A549 (cell line): ENCODE measurements around the gene IDUA. TPM values are rescaled to one million over a fixed set of nuclear protein-coding genes. Genes with fewer than 3 reads are reported as not detected.
"Not testable (repeated sequence)": the region's sequence is repeated elsewhere in the genome, so short reads cannot be mapped to it uniquely, and the experiment has no call there.

ENCODE experiments used
- ATAC-seq, 2 experiments: fragments of 200-7000 bp in 1 of 2; fragments of >200 bp in 1 of 2; cut with Nextera tagmentation in 1 of 2; cut with Tn5 transposase in 1 of 2; 3 replicates each; pipeline versions ENCODE4 v1.8.0 to v1.9.1; 2018 to 2020; ENCODE audit warnings: mild to moderate bottlenecking in 1 of 2, moderate library complexity in 1 of 2
- CTCF ChIA-PET: fragments of 300-600 bp; sonication (Branson Sonifier 250); formaldehyde crosslinking; extraction: SDS; loops from one replicate; lab custom pipeline; 2021; ENCODE audit warnings: antibody characterized with exemption, inconsistent platforms; lab: Yijun Ruan, JAX
- POLR2A ChIA-PET: fragments of 350-600 bp; formaldehyde crosslinking; extraction: SDS; loops from one replicate; lab custom pipeline; 2021; ENCODE audit warnings: antibody characterized with exemption, inconsistent platforms; lab: Yijun Ruan, JAX
- DNase-seq, 2 experiments: peaks; one replicate each; pipeline versions ENCODE4 v3.0.0 to v3.0.0-alpha.2; 2011 to 2016; ENCODE audit warnings: low read depth in 1 of 2, low spot score in 1 of 2
- FAIRE-seq: peaks from 2 replicates; lab custom pipeline; 2011; peaks lifted over from hg19 to GRCh38; lab: Jason Lieb, UNC
- H3K27ac ChIP-seq, 2 experiments: fragments of >200 bp; sonication (Bioruptor Twin); formaldehyde crosslinking; 3 replicates each; pipeline ENCODE4 v1.5.1; 2016 to 2017
- H3K4me1 ChIP-seq: fragments of >200 bp; sonication (Bioruptor Twin); formaldehyde crosslinking; 3 replicates; pipeline ENCODE4 v1.6.1; 2016
- H3K4me2 ChIP-seq: fragments of >200 bp; sonication (Bioruptor Twin); formaldehyde crosslinking; 3 replicates; pipeline ENCODE4 v1.6.1; 2016
- H3K4me3 ChIP-seq: fragments of >200 bp; sonication (Bioruptor Twin); formaldehyde crosslinking; 3 replicates; pipeline ENCODE4 v1.5.1; 2016
- H3K9me3 ChIP-seq: fragments of >200 bp; sonication (Bioruptor Twin); formaldehyde crosslinking; 3 replicates; pipeline ENCODE4 v1.6.1; 2016
- CBX8 ChIP-seq: fragments of 200-600 bp; sonication (generic); IDR thresholded peaks from 2 replicates; pipeline ENCODE4 v1.6.1; 2016
- CEBPB ChIP-seq, 2 experiments: fragments of >200 bp in 1 of 2; sonication (Bioruptor Twin) in 1 of 2; formaldehyde crosslinking in 1 of 2; IDR thresholded peaks; 2 replicates each; pipeline ENCODE4 v1.6.1; 2012 to 2016
- CHD4 ChIP-seq: fragments of 200-600 bp; sonication (generic); IDR thresholded peaks from 2 replicates; pipeline ENCODE4 v1.6.1; 2016; ENCODE audit warnings: antibody characterized with exemption, mild to moderate bottlenecking, borderline replicate concordance
- EP300 ChIP-seq, 2 experiments: fragments of >200 bp; sonication (Bioruptor Twin); formaldehyde crosslinking; IDR thresholded peaks; 2 replicates in 1 of 2; 3 replicates in 1 of 2; pipeline ENCODE4 v1.6.1; 2016 to 2017
- FOSB ChIP-seq: fragments of 250-450 bp; sonication (Bioruptor Pico); IDR thresholded peaks from 2 replicates; pipeline ENCODE4 v1.5.0; 2020; ENCODE audit warnings: mild to moderate bottlenecking, moderate library complexity
- GATA3 ChIP-seq: IDR thresholded peaks from 2 replicates; pipeline ENCODE4 v1.6.1; 2012; ENCODE audit warnings: borderline replicate concordance
- JUN ChIP-seq, 2 experiments: fragments of >200 bp; sonication (Bioruptor Twin); formaldehyde crosslinking; IDR thresholded peaks; 2 replicates in 1 of 2; 3 replicates in 1 of 2; pipeline ENCODE4 v1.6.1; 2016 to 2017
- MAZ ChIP-seq: fragments of 150-350 bp; IDR thresholded peaks from 2 replicates; pipeline ENCODE4 v1.6.1; 2014; ENCODE audit warnings: antibody characterized with exemption, low read depth, low read length, borderline replicate concordance
- NR3C1 ChIP-seq: fragments of >200 bp; sonication (Bioruptor Twin); formaldehyde crosslinking; IDR thresholded peaks from 3 replicates; pipeline ENCODE4 v1.6.1; 2017
- PHF8 ChIP-seq: fragments of 200-600 bp; sonication (generic); IDR thresholded peaks from 2 replicates; pipeline ENCODE4 v1.6.1; 2016; ENCODE audit warnings: low read depth, mild to moderate bottlenecking, antibody characterized with exemption, moderate library complexity, borderline replicate concordance
- POLR2A ChIP-seq: IDR thresholded peaks from 2 replicates; pipeline ENCODE4 v1.6.1; 2012; ENCODE audit warnings: mild to moderate bottlenecking, low read length
- RAD21 ChIP-seq, 2 experiments: fragments of >200 bp in 1 of 2; sonication (Bioruptor Twin) in 1 of 2; formaldehyde crosslinking in 1 of 2; IDR thresholded peaks in 1 of 2; conservative IDR thresholded peaks in 1 of 2; 2 replicates in 1 of 2; 3 replicates in 1 of 2; pipeline ENCODE4 v1.6.1; 2012 to 2018; ENCODE audit warnings: inconsistent platforms in 1 of 2
- RARB ChIP-seq: fragments of 250-450 bp; sonication (Bioruptor Pico); IDR thresholded peaks from 2 replicates; pipeline ENCODE4 v1.8.0; 2021; ENCODE audit warnings: mild to moderate bottlenecking, moderate library complexity
- ZC3H11A ChIP-seq: fragments of 450-650 bp; IDR thresholded peaks from 2 replicates; pipeline ENCODE4 v1.6.1; 2014; ENCODE audit warnings: antibody characterized with exemption, mild to moderate bottlenecking
- WGBS: methylation state at CpG from one replicate; pipeline ENCODE4 v1.1.6; 2017; ENCODE audit errors: missing lambda C conversion rate; 5-methylcytosine and 5-hydroxymethylcytosine counted together
- polyA plus RNA-seq, 4 experiments: library from polyadenylated mRNA; depleted of rRNA in 3 of 4; stranded (reverse); fragments of >200 nt; fragmentation: RNase III in 1 of 4; extraction: RNeasy Plus Mini Kit Qiagen cat#74134 plus additional on column Dnase treatment in 1 of 4; gene quantifications; 2 replicates in 3 of 4; 3 replicates in 1 of 4; pipeline ENCODE4 v1.2.3, GENCODE V29; 2011 to 2017
- TF ChIP-seq, protein P1 (sequence below): IDR thresholded peaks from 2 replicates; pipeline ENCODE4 v1.6.1; 2012; ENCODE audit warnings: low read depth, borderline replicate concordance
- TF ChIP-seq, protein P2 (sequence below): fragments of >200 bp; sonication (Bioruptor Twin); formaldehyde crosslinking; IDR thresholded peaks from 3 replicates; pipeline ENCODE4 v1.6.1; 2016

Gene IDUA
- polyA plus RNA-seq, 2 of the 4 experiments (the other 2 are of a cell fraction) = 3.1 to 19.4 TPM

DNA sequence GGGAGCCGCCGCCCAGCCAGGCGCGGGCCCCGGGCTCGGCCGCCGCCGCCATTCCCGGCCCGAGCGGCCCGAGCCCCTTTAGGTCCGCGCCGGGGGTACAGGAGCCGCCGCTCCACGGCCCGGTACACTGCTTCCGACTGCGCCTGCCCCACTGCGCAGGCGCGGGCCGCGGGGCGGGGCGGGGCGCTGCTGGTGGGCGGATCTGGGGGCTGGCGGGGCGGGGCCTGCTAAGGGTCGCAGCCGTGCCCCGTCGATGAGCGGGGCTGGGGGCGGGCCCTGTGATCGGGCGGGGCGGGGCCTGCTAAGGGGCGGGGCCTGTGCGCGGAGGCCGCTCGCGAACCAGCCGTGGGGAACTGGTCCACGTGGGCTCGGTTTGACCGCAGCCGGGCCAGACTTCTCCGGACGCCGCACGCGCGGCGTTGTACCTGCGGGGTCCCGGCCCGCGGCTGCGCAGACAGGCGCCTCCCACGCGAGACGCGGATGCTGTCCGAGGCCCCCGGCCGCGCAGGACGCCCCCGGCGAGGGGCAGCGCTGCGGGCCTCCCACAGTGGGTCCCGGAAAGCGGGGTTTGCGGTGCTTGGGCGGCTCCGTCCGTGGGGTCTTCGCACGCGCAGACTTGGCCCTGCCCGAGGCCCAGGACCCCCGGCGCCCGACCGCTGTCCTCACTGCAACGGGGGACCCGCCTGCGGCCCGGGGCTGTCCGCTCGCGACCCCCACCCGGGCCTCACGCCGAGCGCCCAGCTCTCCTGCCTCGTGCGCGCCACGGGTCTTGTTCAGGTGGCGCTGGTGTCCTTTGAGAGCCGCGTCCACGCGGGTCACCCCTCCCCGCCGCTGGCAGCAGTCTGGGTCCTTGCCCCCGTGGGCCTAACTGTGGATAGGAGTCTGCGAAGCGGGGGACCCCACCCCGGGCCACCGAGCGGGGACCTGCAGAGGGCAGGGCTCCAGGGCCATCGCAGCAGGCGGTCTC is 13.1 kb upstream of the IDUA start, which contains the start of gene DGKQ:
TSS of gene DGKQ (minus strand) at position 139 of the 967 bp plus-strand sequence. CDS start at position 52, 87 bp downstream.
- DNase-seq = peak; percentile 64 to 74
- Histone ChIP-seq H3K27ac (peak within 1 kb of the TSS; percentile 66 to 85), H3K4me2 (peak within 1 kb of the TSS; percentile 97), H3K4me3 (peak within 1 kb of the TSS; percentile 84), H3K9me3 (no peaks in the 10 kb centered on the region), H3K4me1 (peaks cover 14% of the 10 kb centered on the region)
- no CpG with 5 or more reads among the region's 123 CpGs for WGBS
- CTCF ChIA-PET = no interaction called here
- FAIRE-seq = no peak
- TF ChIP-seq CBX8 = no peak
- TF ChIP-seq, protein P1, sequence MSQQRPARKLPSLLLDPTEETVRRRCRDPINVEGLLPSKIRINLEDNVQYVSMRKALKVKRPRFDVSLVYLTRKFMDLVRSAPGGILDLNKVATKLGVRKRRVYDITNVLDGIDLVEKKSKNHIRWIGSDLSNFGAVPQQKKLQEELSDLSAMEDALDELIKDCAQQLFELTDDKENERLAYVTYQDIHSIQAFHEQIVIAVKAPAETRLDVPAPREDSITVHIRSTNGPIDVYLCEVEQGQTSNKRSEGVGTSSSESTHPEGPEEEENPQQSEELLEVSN = no peak
- TF ChIP-seq EP300 (IDR thresholded peaks at IDR 0.05) = no peak
- TF ChIP-seq POLR2A = peak; percentile 29
- TF ChIP-seq CEBPB (IDR thresholded peaks at IDR 0.05) = no peak
- TF ChIP-seq RARB (CRISPR knock-in tag) = no peak
- 0 out of 5 replicates have a peak, but pooled peaks of 1 of the 2 experiments have one; percentile 28 for TF ChIP-seq JUN (IDR thresholded peaks at IDR 0.05)
- ATAC-seq = peak; percentile 79
- POLR2A ChIA-PET = no interaction called here

DNA sequence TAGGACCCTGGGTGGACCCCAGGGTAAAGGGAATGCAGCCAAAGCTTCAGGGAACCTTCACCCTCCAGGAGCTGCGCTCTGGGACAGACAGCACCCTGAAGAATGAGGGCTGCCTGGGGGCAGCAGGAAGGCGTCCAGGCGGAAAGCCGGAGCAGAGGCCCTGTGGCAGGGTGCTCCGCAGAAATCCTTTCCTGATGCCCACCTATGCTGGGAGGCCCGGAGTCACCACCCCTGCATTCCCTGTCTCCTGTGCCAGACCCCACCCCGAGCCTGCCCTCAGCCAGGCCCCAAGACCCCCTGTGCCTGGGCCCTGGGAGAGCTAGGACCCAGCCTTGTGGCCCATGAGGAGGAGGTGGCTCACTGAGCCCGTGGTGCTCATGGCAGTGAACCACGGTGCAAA is 12.2 kb upstream of the IDUA start:
- POLR2A ChIA-PET = interaction anchor here (1.1 kb wide), 1 partner anchor 13 kb away, joined by 4 read pairs; no protein-coding TSS in a partner anchor
- no peak for TF ChIP-seq GATA3
- no peak for TF ChIP-seq FOSB (CRISPR knock-in tag)
- no peak for TF ChIP-seq ZC3H11A
- no peak for TF ChIP-seq MAZ
- TF ChIP-seq RAD21 (conservative IDR thresholded peaks at IDR 0.05 in 1 of 2, IDR thresholded peaks at IDR 0.05 in 1 of 2) = no peak
- no peak for TF ChIP-seq CHD4
- TF ChIP-seq PHF8 = no peak
- no peak for TF ChIP-seq NR3C1
- TF ChIP-seq EP300 (IDR thresholded peaks at IDR 0.05) = no peak
- ATAC-seq = no peak; a peak in 1 of 6 replicates
- no peak overlapping the region for H3K4me2 ChIP-seq
- H3K9me3 ChIP-seq = no peaks in the 10 kb centered on the region
- FAIRE-seq = no peak
- H3K4me3 ChIP-seq = no peak overlapping the region
- no peak for DNase-seq
- no peak overlapping the region; a peak in 1 of 6 replicates for H3K27ac ChIP-seq
- CTCF ChIA-PET = interaction anchor here (1.0 kb wide), 1 partner anchor 13 kb away, joined by 3 read pairs; the partner anchor contains the start of gene IDUA
- H3K4me1 ChIP-seq = peaks cover 21% of the 10 kb centered on the region
- 90% methylated on average over 7 of the region's 9 CpGs for WGBS

DNA sequence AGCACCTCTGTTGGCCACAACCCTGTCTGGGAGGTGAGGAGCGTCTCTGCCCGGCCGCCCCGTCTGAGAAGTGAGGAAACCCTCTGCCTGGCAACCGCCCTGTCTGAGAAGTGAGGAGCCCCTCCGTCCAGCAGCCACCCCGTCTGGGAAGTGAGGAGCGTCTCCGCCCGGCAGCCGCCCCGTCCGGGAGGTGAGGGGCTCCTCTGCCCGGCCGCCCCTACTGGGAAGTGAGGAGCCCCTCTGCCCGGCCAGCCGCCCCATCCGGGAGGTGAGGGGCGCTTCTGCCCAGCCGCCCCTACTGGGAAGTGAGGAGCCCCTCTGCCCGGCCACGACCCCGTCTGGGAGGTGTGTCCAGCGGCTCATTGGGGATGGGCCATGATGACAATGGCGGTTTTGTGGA is 10.8 kb upstream of the IDUA start:
- ATAC-seq, CTCF ChIA-PET, DNase-seq, H3K4me2 ChIP-seq, POLR2A ChIA-PET, FAIRE-seq, H3K4me3 ChIP-seq, H3K9me3 ChIP-seq, H3K27ac ChIP-seq: not testable (repeated sequence)
- peaks cover 21% of the 10 kb centered on the region for H3K4me1 ChIP-seq
- WGBS = 82% methylated on average over 7 of the region's 25 CpGs

DNA sequence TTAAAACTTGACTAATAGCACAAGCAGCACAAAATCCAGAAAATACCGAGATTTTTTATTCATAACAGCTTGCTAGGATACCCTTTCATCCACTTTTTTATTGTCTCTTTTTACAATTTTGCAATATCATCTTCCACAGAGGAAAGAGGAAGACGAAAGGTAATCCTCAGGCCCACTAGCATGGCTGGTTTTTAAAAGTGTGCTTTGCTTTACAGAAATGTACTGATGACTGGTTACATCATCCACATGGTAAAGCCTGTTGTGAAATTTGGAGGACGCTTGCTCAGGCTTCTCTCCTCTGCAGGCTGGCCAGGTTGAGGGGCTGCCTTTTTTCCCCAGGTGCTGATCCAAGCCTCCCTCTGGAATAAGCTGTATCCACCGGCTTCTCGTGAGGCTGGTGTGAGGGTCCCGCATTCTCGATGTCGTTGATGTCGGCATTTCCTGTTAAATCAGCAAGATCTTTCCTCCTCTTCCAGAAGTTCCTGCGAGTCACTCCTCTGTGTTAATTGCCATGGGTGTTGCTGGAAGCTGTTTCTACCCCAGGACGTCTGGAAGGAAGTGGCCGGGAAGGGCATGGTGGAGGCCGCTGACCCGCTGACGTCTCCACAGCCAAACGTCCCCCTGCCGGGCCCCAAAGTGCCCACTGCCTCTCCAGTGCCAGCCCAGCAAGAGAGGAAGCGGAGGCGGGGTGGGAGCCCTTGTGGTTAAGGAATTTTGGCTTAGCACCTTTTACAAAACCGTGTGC is 7.7 kb upstream of the IDUA start:
- Histone ChIP-seq H3K4me2 (no peak overlapping the region), H3K27ac (peak overlapping the region; percentile 43 to 64; a peak in 4 of 6 replicates), H3K4me3 (no peak overlapping the region), H3K4me1 (peaks cover 7% of the 10 kb centered on the region; the same call in 2 of the 3 replicates), H3K9me3 (no peaks in the 10 kb centered on the region)
- DNase-seq (no peak), ATAC-seq (no peak), FAIRE-seq (no peak)
- CTCF ChIA-PET = interaction anchor here (1.6 kb wide), 1 partner anchor 8 kb away, joined by 3 read pairs; the partner anchor contains the start of gene IDUA
- POLR2A ChIA-PET = no interaction called here
- 80% methylated on average over 17 of the region's 20 CpGs for WGBS
- TF ChIP-seq, protein P2, sequence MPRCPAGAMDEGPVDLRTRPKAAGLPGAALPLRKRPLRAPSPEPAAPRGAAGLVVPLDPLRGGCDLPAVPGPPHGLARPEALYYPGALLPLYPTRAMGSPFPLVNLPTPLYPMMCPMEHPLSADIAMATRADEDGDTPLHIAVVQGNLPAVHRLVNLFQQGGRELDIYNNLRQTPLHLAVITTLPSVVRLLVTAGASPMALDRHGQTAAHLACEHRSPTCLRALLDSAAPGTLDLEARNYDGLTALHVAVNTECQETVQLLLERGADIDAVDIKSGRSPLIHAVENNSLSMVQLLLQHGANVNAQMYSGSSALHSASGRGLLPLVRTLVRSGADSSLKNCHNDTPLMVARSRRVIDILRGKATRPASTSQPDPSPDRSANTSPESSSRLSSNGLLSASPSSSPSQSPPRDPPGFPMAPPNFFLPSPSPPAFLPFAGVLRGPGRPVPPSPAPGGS = no peak
- TF ChIP-seq CEBPB (IDR thresholded peaks at IDR 0.05) = 0 out of 4 replicates have a peak, but pooled peaks of 1 of the 2 experiments have one; percentile 33
